CD14-positive monocyte (primary cell): Measurements from ENCODE around the gene GPR33. TPM values are rescaled to one million over a fixed set of nuclear protein-coding genes. Genes with fewer than 3 reads are reported as not detected.

Source experiments
- DNase-seq, 3 donors: peaks; one replicate each; pipeline ENCODE4 v3.0.0-alpha.2; 2011 to 2022
- H2AFZ ChIP-seq: 2 replicates; pipeline ENCODE4 v1.6.0; 2012; ENCODE audit warnings: mild to moderate bottlenecking, low read depth, low read length, inconsistent platforms; ENCODE audit not compliant: insufficient read depth, poor library complexity, severe bottlenecking
- H3K27ac ChIP-seq, 2 donors: 1 replicate in 1 of 2; 2 replicates in 1 of 2; pipeline ENCODE4 v1.5.1; 2012 to 2013; ENCODE audit warnings: low read length in 2 of 2, control low read depth in 1 of 2, inconsistent platforms in 1 of 2, low read depth in 1 of 2, mild to moderate bottlenecking in 1 of 2
- H3K27me3 ChIP-seq, 2 donors: one replicate each; pipeline versions ENCODE4 v1.6.0 to v1.6.1; 2011 to 2013; ENCODE audit warnings: low read length in 2 of 2; ENCODE audit not compliant: control insufficient read depth in 2 of 2, insufficient read depth in 2 of 2
- H3K36me3 ChIP-seq, 2 donors: replicated peaks in 1 of 2; 1 replicate in 1 of 2; 2 replicates in 1 of 2; pipeline versions ENCODE4 v1.5.1 to v1.6.1; 2012 to 2013; ENCODE audit warnings: low read length in 2 of 2, control low read depth in 1 of 2, inconsistent platforms in 1 of 2, mild to moderate bottlenecking in 1 of 2; ENCODE audit not compliant: insufficient read depth in 2 of 2, control insufficient read depth in 1 of 2
- H3K4me1 ChIP-seq, 2 donors: 1 replicate in 1 of 2; 2 replicates in 1 of 2; pipeline versions ENCODE4 v1.5.1 to v1.6.1; 2012 to 2013; ENCODE audit warnings: low read length in 2 of 2, control low read depth in 1 of 2, inconsistent platforms in 1 of 2, mild to moderate bottlenecking in 1 of 2, moderate library complexity in 1 of 2; ENCODE audit not compliant: insufficient read depth in 2 of 2, control insufficient read depth in 1 of 2
- H3K4me2 ChIP-seq: replicated peaks from 2 replicates; pipeline ENCODE3; 2012; ENCODE audit warnings: low read length, moderate library complexity, mild to moderate bottlenecking; ENCODE audit not compliant: poor library complexity, severe bottlenecking; ENCODE audit errors: extremely low read depth
- H3K4me3 ChIP-seq, 3 experiments: fragments of 200-600 bp in 1 of 3; sonication (generic) in 1 of 3; replicated peaks in 1 of 3; 1 replicate in 2 of 3; 2 replicates in 1 of 3; pipeline ENCODE4 v1.5.1; 2011 to 2013; ENCODE audit warnings: low read length in 3 of 3, mild to moderate bottlenecking in 3 of 3, control low read depth in 2 of 3, low read depth in 2 of 3, inconsistent platforms in 1 of 3, moderate library complexity in 1 of 3
- H3K79me2 ChIP-seq: 2 replicates; pipeline ENCODE4 v1.6.0; 2012; ENCODE audit warnings: mild to moderate bottlenecking, control low read depth, inconsistent platforms, low read length, moderate library complexity; ENCODE audit not compliant: insufficient read depth
- H3K9ac ChIP-seq: 2 replicates; pipeline ENCODE4 v1.6.0; 2017; ENCODE audit warnings: low read length, mild to moderate bottlenecking; ENCODE audit not compliant: insufficient read depth, poor library complexity, severe bottlenecking
- H3K9me3 ChIP-seq, 2 donors: replicated peaks in 1 of 2; 1 replicate in 1 of 2; 2 replicates in 1 of 2; pipeline versions ENCODE4 v1.5.1 to v1.6.1; 2012 to 2013; ENCODE audit warnings: low read length in 2 of 2, control low read depth in 1 of 2; ENCODE audit not compliant: control insufficient read depth in 1 of 2, insufficient read depth in 1 of 2
- H4K20me1 ChIP-seq: 2 replicates; pipeline ENCODE4 v1.6.0; 2012; ENCODE audit warnings: mild to moderate bottlenecking, low read length, control low read depth, moderate library complexity; ENCODE audit not compliant: insufficient read depth
- H3K27ac Mint-ChIP-seq, 7 donors: one replicate each; pipeline ENCODE4 v1.8.0; 2020; ENCODE audit warnings: mild to moderate bottlenecking in 7 of 7, mixed read lengths in 7 of 7, moderate library complexity in 6 of 7, inconsistent platforms in 2 of 7
- H3K27me3 Mint-ChIP-seq, 3 donors: one replicate each; pipeline ENCODE4 v1.8.0; 2021 to 2022; ENCODE audit warnings: low read depth in 3 of 3, mild to moderate bottlenecking in 3 of 3, mixed read lengths in 3 of 3, moderate library complexity in 3 of 3, inconsistent platforms in 1 of 3
- H3K36me3 Mint-ChIP-seq, 2 donors: one replicate each; pipeline ENCODE4 v1.8.0; 2020; ENCODE audit warnings: mixed read lengths in 2 of 2, inconsistent platforms in 1 of 2, mild to moderate bottlenecking in 1 of 2
- H3K4me1 Mint-ChIP-seq: one replicate; pipeline ENCODE4 v1.8.0; 2020; ENCODE audit warnings: mild to moderate bottlenecking, mixed read lengths
- H3K4me3 Mint-ChIP-seq, 2 donors: one replicate each; pipeline ENCODE4 v1.8.0; 2020; ENCODE audit warnings: mild to moderate bottlenecking in 2 of 2, mixed read lengths in 2 of 2, moderate library complexity in 1 of 2
- H3K9me3 Mint-ChIP-seq, 7 donors: one replicate each; pipeline ENCODE4 v1.8.0; 2020 to 2022; ENCODE audit warnings: mixed read lengths in 7 of 7, mild to moderate bottlenecking in 6 of 7, moderate library complexity in 6 of 7, inconsistent platforms in 2 of 7
- CTCF ChIP-seq: fragments of 200-600 bp; IDR thresholded peaks from one replicate; pipeline ENCODE4 v1.8.0; 2022; ENCODE audit warnings: antibody characterized with exemption, mild to moderate bottlenecking
- WGBS: methylation state at CpG from one replicate; pipeline ENCODE4 v1.1.5; 2013; ENCODE audit warnings: missing lambda C conversion rate; ENCODE audit not compliant: insufficient coverage; 5-methylcytosine and 5-hydroxymethylcytosine counted together
- intact Hi-C, 2 donors: fragments of 100-400 bp; cut with micrococcal nuclease; formaldehyde crosslinking; loops; one replicate each; pipeline versions ENCODE4 v1.15.0 to v1.15.1; 2023
- polyA plus RNA-seq, 3 donors: library from polyadenylated mRNA; depleted of rRNA in 1 of 3; unstranded in 2 of 3; stranded (reverse) in 1 of 3; fragments of 300-500 nt in 2 of 3; fragments of >200 nt in 1 of 3; fragmentation: Illumina TruSeq in 2 of 3; gene quantifications; 1 replicate in 2 of 3; 2 replicates in 1 of 3; pipeline ENCODE4 v1.2.3, GENCODE V29; 2012 to 2021

GPR33 gene
- polyA plus RNA-seq, 3 donors = 0.15 to 0.53 (median 0.28) TPM

- no peak overlapping the region for H3K27ac Mint-ChIP-seq
- no peaks in the 10 kb centered on the region for H3K27me3 ChIP-seq
- intact Hi-C loops = no loop called here
- no peak overlapping the region for H3K27ac ChIP-seq
- H3K36me3 Mint-ChIP-seq = peaks cover 21 to 25% of the 10 kb centered on the region in 2 donors
- no peaks in the 10 kb centered on the region for H3K27me3 Mint-ChIP-seq
- no peaks in the 10 kb centered on the region for H3K9me3 ChIP-seq
- H3K4me1 ChIP-seq = no peaks in the 10 kb centered on the region
- H4K20me1 ChIP-seq = no peaks in the 10 kb centered on the region
- no peaks in the 10 kb centered on the region for H3K4me1 Mint-ChIP-seq
- H3K4me3 ChIP-seq = no peak overlapping the region
- WGBS = no CpG with 5 or more reads among the region's 8 CpGs
- no peak overlapping the region for H2AFZ ChIP-seq
- no peak for DNase-seq
- no peak overlapping the region for H3K9ac ChIP-seq
- H3K9me3 Mint-ChIP-seq = no peaks in the 10 kb centered on the region
- no peak overlapping the region for H3K4me3 Mint-ChIP-seq
- peaks cover 14 to 34% of the 10 kb centered on the region in 2 donors for H3K36me3 ChIP-seq
- TF ChIP-seq CTCF = no peak
- no peak overlapping the region for H3K4me2 ChIP-seq
- H3K79me2 ChIP-seq = no peaks in the 10 kb centered on the region
Observed at GRCh38 chr14:31449136-31449535, 38.7 kb downstream of the GPR33 start.

DNA sequence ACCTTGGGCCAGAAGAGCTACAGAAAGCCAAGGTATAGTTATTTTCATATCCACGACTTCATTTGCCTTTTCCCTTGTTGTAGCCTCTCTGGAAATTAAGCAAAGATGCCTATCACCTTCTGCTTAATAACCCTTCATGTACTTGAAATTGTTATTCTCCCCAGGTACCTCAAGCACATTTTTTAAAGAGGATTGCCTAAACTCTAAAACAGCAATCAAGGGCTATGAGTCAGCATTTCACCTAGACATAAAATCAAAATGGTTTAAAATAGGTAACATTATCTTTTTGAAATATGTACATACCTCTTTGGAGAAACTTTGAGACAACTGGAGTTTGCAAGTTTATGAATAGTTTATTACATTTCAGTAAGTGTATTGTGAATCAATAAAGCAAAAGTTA is 42.1 kb downstream of the GPR33 start:
- no peaks in the 10 kb centered on the region for H4K20me1 ChIP-seq
- H3K79me2 ChIP-seq = no peaks in the 10 kb centered on the region
- intact Hi-C loops = no loop called here
- Mint-ChIP-seq H3K27ac (no peak overlapping the region), H3K4me1 (no peaks in the 10 kb centered on the region), H3K27me3 (no peaks in the 10 kb centered on the region), H3K36me3 (peaks cover 6 to 11% of the 10 kb centered on the region in 2 donors), H3K9me3 (no peaks in the 10 kb centered on the region), H3K4me3 (no peak overlapping the region)
- H3K4me1 ChIP-seq = no peaks in the 10 kb centered on the region
- H3K27ac ChIP-seq = no peak overlapping the region
- no peak for TF ChIP-seq CTCF
- H3K4me2 ChIP-seq = no peak overlapping the region
- DNase-seq = no peak
- H3K4me3 ChIP-seq = no peak overlapping the region
- H3K27me3 ChIP-seq = no peaks in the 10 kb centered on the region
- no peak overlapping the region for H3K9ac ChIP-seq
- H3K9me3 ChIP-seq = no peaks in the 10 kb centered on the region
- WGBS = 83% methylated on average over 1 of the region's 1 CpG
- peaks cover 2 to 11% of the 10 kb centered on the region in 2 donors for H3K36me3 ChIP-seq
- H2AFZ ChIP-seq = no peak overlapping the region
